HTERT RPE-1 (cell line): ENCODE measurements around the gene DAPK3.

Source experiments
- in situ Hi-C: fragments of 300-500 bp; cut with MboI; formaldehyde crosslinking; loops from 4 replicates; pipeline ENCODE4 v1.14.3; 2020; ENCODE audit warnings: low sequenced_read_pairs

The DAPK3 gene

GRCh38 chr19:3919793-3920192, 51.1 kb downstream of the DAPK3 start:
- in situ Hi-C loops = no loop called here

- in situ Hi-C loops = no loop called here
Observed at GRCh38 chr19:3916033-3916432, 54.9 kb downstream of the DAPK3 start.

GRCh38 chr19:3914199-3914598, 56.7 kb downstream of the DAPK3 start:
- in situ Hi-C loops = no loop called here

- in situ Hi-C loops = no loop called here
Observed at GRCh38 chr19:3910105-3910504, 60.8 kb downstream of the DAPK3 start.
